AG04450 (cell line): ENCODE results near the gene ZNF581. TPM values are rescaled to one million over a fixed set of nuclear protein-coding genes. Genes with fewer than 3 reads are reported as not detected.

Experiments used
- CTCF ChIA-PET: fragments of 300-600, 350-600 bp; formaldehyde crosslinking; extraction: SDS; loops from one replicate; lab custom pipeline; 2022; ENCODE audit warnings: antibody characterized with exemption, inconsistent platforms; lab: Charles Lee
- POLR2A ChIA-PET: fragments of 350-600 bp; formaldehyde crosslinking; extraction: SDS; loops from one replicate; lab custom pipeline; 2021; ENCODE audit warnings: antibody characterized with exemption, inconsistent platforms; lab: Yijun Ruan, JAX
- DNase-seq: peaks from one replicate; pipeline ENCODE4 v3.0.0-alpha.2; 2011; ENCODE audit warnings: low read depth, low spot score
- H3K27ac ChIP-seq: one replicate; pipeline ENCODE4 v1.5.1; 2012; ENCODE audit warnings: low read depth, low read length, control low read depth
- H3K27me3 ChIP-seq: one replicate; pipeline ENCODE4 v1.6.0; 2012; ENCODE audit warnings: low read length; ENCODE audit not compliant: control insufficient read depth, insufficient read depth
- H3K4me3 ChIP-seq: 2 replicates; pipeline ENCODE4 v1.5.1; 2011; ENCODE audit warnings: mild to moderate bottlenecking, low read depth, low read length, control low read depth
- H3K9me3 ChIP-seq: 2 replicates; pipeline ENCODE4 v1.5.1; 2012; ENCODE audit warnings: low read length; ENCODE audit not compliant: control insufficient read depth, insufficient read depth
- polyA plus RNA-seq: library from polyadenylated mRNA; depleted of rRNA; stranded (reverse); fragments of >200 nt; gene quantifications from 2 replicates; pipeline ENCODE4 v1.2.3, GENCODE V29; 2011
- TF ChIP-seq, protein P1 (sequence below): IDR thresholded peaks from 2 replicates; pipeline ENCODE4 v1.5.1; 2011; ENCODE audit warnings: low read depth, low read length, control low read depth, inconsistent platforms

The ZNF581 gene
- polyA plus RNA-seq, 1 experiment = 19.1 TPM

DNA sequence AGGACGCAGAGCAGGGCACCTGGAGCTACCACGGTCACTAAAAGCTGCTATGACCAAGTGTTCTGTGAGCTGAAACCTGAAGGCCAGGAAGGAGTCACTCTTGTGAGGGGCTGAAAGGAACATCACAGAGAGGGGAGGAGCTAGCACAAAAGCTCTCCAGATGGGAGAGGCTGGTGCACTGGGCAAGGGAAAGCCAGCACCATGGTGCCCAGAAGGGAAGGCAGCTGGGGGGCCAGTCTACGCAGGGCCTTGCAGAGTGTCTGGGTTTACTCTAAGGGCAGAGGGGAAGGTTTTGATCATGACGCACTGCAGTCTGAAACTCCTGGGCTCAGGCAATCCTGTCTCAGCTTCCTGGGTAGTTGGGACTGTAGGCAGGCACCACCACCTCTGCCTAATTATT lies 6.7 kb upstream of the ZNF581 start:
- ChIA-PET CTCF (interaction anchor here (0.7 to 2.6 kb wide), 5 partner anchors 16 to 169 kb away, joined by 3 to 9 read pairs (median 4); no protein-coding TSS in a partner anchor), POLR2A (interaction anchor here (0.6 to 1.5 kb wide), 3 partner anchors 11 to 18 kb away, joined by 3 to 4 read pairs (median 3); partner anchors contain the start of gene CCDC106)
- no peak for DNase-seq
- TF ChIP-seq, protein P1, sequence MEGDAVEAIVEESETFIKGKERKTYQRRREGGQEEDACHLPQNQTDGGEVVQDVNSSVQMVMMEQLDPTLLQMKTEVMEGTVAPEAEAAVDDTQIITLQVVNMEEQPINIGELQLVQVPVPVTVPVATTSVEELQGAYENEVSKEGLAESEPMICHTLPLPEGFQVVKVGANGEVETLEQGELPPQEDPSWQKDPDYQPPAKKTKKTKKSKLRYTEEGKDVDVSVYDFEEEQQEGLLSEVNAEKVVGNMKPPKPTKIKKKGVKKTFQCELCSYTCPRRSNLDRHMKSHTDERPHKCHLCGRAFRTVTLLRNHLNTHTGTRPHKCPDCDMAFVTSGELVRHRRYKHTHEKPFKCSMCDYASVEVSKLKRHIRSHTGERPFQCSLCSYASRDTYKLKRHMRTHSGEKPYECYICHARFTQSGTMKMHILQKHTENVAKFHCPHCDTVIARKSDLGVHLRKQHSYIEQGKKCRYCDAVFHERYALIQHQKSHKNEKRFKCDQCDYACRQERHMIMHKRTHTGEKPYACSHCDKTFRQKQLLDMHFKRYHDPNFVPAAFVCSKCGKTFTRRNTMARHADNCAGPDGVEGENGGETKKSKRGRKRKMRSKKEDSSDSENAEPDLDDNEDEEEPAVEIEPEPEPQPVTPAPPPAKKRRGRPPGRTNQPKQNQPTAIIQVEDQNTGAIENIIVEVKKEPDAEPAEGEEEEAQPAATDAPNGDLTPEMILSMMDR = no peak
- peak overlapping the region; percentile 4; the same call in 1 of the 2 replicates for H3K4me3 ChIP-seq
- no peak overlapping the region for H3K27ac ChIP-seq
- no peaks in the 10 kb centered on the region; the same call in 1 of the 2 replicates for H3K9me3 ChIP-seq
- H3K27me3 ChIP-seq = no peaks in the 10 kb centered on the region

DNA sequence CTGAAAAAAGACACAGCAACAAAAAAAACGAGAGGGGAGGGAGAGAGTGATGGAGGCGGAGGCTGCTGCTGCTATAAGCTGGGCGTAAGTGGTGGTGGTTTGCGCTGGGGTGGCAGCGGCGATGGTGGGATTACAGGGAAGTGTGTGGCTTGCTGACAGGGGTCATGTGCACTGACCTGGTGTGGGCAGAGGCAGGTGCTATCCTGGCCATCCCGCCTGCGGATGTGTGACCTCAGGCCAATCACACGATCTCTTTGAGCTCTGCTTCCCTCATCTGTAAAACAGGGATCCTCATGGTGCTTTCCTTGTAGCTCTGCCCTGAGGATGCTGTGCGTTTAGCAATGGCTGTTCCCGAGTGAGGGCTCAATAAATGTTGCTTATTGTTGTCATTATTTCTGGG lies 5.9 kb upstream of the ZNF581 start:
- H3K9me3 ChIP-seq = no peaks in the 10 kb centered on the region; the same call in 1 of the 2 replicates
- H3K27me3 ChIP-seq = no peaks in the 10 kb centered on the region
- ChIA-PET POLR2A (interaction anchor here (0.6 kb wide), 1 partner anchor 13 kb away, joined by 3 read pairs; the partner anchor contains the start of gene ZNF784), CTCF (interaction anchor here (0.7 to 2.6 kb wide), 4 partner anchors 16 to 170 kb away, joined by 4 to 10 read pairs (median 8); no protein-coding TSS in a partner anchor)
- peak overlapping the region; percentile 31 for H3K27ac ChIP-seq
- DNase-seq = no peak
- no peak overlapping the region for H3K4me3 ChIP-seq
- TF ChIP-seq, protein P1 = no peak

DNA sequence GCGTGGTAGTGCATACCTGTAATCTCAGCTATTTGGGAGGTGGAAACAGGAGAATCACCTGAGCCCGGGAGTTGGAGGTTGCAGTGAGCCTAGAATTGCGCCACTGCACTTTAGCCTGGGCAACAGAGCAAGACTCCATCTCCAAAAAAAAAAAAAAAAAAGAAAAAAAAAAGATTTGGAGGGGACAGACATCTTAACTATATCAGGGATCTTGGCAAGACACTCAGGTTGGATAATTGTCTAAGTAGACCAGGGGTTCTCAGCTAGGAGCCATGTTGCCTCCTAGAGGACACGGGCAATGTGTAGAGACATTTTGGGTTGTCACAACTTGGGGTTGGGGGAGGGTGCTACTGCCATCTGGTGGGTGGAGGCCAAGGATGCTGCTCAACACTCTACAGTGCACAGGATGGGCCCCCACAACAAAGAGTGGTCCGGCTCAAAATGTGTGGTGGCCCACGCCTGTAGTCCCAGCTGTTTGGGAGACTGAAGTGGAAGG lies 4.5 kb upstream of the ZNF581 start:
- ChIA-PET CTCF (interaction anchor here (0.5 to 2.3 kb wide), 6 partner anchors 8 to 134 kb away, joined by 3 to 10 read pairs (median 6); partner anchors contain the start of gene CCDC106), POLR2A (no interaction called here)
- Histone ChIP-seq H3K9me3 (no peaks in the 10 kb centered on the region; the same call in 1 of the 2 replicates), H3K4me3 (no peak overlapping the region), H3K27me3 (no peaks in the 10 kb centered on the region), H3K27ac (no peak overlapping the region)
- TF ChIP-seq, protein P1 = peak; percentile 48
- DNase-seq = no peak

DNA sequence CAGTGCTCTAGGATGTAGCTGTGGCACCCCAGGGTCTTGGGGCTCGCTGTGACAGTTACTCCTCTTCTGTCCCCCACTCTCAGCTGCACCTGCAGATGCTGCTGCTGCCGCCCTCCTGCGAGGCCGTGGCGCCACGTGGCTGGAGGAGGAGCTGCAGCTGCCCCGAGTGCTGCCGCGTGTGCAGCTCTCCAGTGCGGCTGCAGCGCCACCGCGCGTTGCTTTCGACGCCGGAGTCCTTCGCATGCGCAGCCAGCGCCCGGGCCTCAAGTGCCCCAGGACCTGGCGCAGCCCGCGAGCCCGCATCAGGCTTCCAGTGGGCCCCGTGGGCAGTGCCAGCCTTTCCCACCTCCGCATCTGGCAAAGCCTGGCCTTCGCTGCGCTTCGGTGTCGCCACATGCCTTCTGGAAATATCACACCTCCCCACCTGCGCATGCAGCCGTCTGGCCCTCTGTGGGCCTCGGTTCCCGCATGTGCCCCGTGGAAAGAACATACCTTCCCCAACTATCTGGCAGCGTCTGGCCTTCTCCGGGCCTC lies 3.3 kb upstream of the ZNF581 start:
- CTCF ChIA-PET = interaction anchor here (1.3 kb wide), 1 partner anchor 9 kb away, joined by 3 read pairs; no protein-coding TSS in a partner anchor
- TF ChIP-seq, protein P1 = peak; percentile 41
- no peaks in the 10 kb centered on the region for H3K27me3 ChIP-seq
- H3K27ac ChIP-seq = peak overlapping the region; percentile 85
- H3K4me3 ChIP-seq = peak overlapping the region; percentile 84
- POLR2A ChIA-PET = interaction anchor here (1.0 to 1.4 kb wide), 2 partner anchors 16 to 41 kb away, joined by 3 to 4 read pairs; partner anchors contain the start of genes FIZ1 and ZNF784
- no peak for DNase-seq
- H3K9me3 ChIP-seq = no peaks in the 10 kb centered on the region; the same call in 1 of the 2 replicates
